Fibroblast of lung (primary cell): ENCODE measurements around the gene LGALSL. TPM values are rescaled to one million over a fixed set of nuclear protein-coding genes. Genes with fewer than 3 reads are reported as not detected.

ENCODE experiments used
- DNase-seq, 2 donors: peaks; one replicate each; pipeline versions ENCODE4 v3.0.0 to v3.0.0-alpha.2; 2010; ENCODE audit warnings: low read depth in 2 of 2
- H2AFZ ChIP-seq: 2 replicates; pipeline ENCODE4 v1.5.1; 2012; ENCODE audit warnings: low read length, control low read depth, inconsistent platforms
- H3K27ac ChIP-seq: 2 replicates; pipeline ENCODE4 v1.5.1; 2011; ENCODE audit warnings: low read length, control low read depth; ENCODE audit not compliant: insufficient read depth
- H3K27me3 ChIP-seq: 2 replicates; pipeline ENCODE4 v1.5.1; 2011; ENCODE audit warnings: mild to moderate bottlenecking, low read length; ENCODE audit not compliant: control insufficient read depth, insufficient read depth
- H3K36me3 ChIP-seq: 2 replicates; pipeline ENCODE4 v1.5.1; 2011; ENCODE audit warnings: low read length; ENCODE audit not compliant: control insufficient read depth, insufficient read depth
- H3K4me1 ChIP-seq: 2 replicates; pipeline ENCODE4 v1.5.1; 2011; ENCODE audit warnings: low read length; ENCODE audit not compliant: control insufficient read depth, insufficient read depth; ENCODE audit errors: extremely low read depth
- H3K4me2 ChIP-seq: 2 replicates; pipeline ENCODE4 v1.5.1; 2011; ENCODE audit warnings: low read length, control low read depth; ENCODE audit not compliant: insufficient read depth; ENCODE audit errors: extremely low read depth
- H3K4me3 ChIP-seq, 4 experiments: fragments of 200-600 bp in 1 of 4; sonication (generic) in 1 of 4; replicated peaks in 1 of 4; 2 replicates each; pipeline ENCODE4 v1.5.1; 2011 to 2016; ENCODE audit warnings: low read length in 4 of 4, low read depth in 3 of 4, mild to moderate bottlenecking in 3 of 4, control low read depth in 2 of 4, inconsistent platforms in 1 of 4, mixed read lengths in 1 of 4; ENCODE audit not compliant: insufficient read depth in 1 of 4; ENCODE audit errors: control extremely low read depth in 1 of 4
- H3K79me2 ChIP-seq: 2 replicates; pipeline ENCODE4 v1.5.1; 2012; ENCODE audit warnings: mild to moderate bottlenecking, low read length, inconsistent platforms; ENCODE audit not compliant: control insufficient read depth, insufficient read depth
- H3K9ac ChIP-seq: 2 replicates; pipeline ENCODE4 v1.5.1; 2011; ENCODE audit warnings: mild to moderate bottlenecking, low read length, control low read depth; ENCODE audit not compliant: insufficient read depth
- H3K9me3 ChIP-seq: 2 replicates; pipeline ENCODE4 v1.5.1; 2012; ENCODE audit warnings: low read depth, low read length; ENCODE audit not compliant: control insufficient read depth, insufficient read depth
- H4K20me1 ChIP-seq: 2 replicates; pipeline ENCODE4 v1.5.1; 2011; ENCODE audit warnings: low read length; ENCODE audit not compliant: control insufficient read depth, insufficient read depth; ENCODE audit errors: extremely low read depth
- CTCF ChIP-seq, 2 donors: IDR thresholded peaks in 1 of 2; conservative IDR thresholded peaks in 1 of 2; 1 replicate in 1 of 2; 2 replicates in 1 of 2; pipeline ENCODE4 v1.5.1; 2011 to 2012; ENCODE audit warnings: low read length in 2 of 2, control low read depth in 1 of 2, inconsistent platforms in 1 of 2, low read depth in 1 of 2, mild to moderate bottlenecking in 1 of 2
- EZH2 ChIP-seq: IDR thresholded peaks from 2 replicates; pipeline ENCODE4 v1.5.1; 2012; ENCODE audit warnings: low read length, control low read depth, mild to moderate bottlenecking; ENCODE audit errors: missing control alignments
- polyA plus RNA-seq, 2 donors: library from polyadenylated mRNA; depleted of rRNA in 1 of 2; stranded (reverse) in 1 of 2; unstranded in 1 of 2; fragments of >200 nt; gene quantifications; 2 replicates each; pipeline ENCODE4 v1.2.1, GENCODE V29; 2011 to 2012; ENCODE audit warnings: missing spikeins in 1 of 2
- total RNA-seq: library from RNA; depleted of rRNA; stranded (reverse); fragments of >200 nt; gene quantifications from 2 replicates; pipeline ENCODE4 v1.2.1, GENCODE V29; 2014

LGALSL gene
- total and polyA plus RNA-seq, 2 donors (not counting 1 experiment from before 2014, with no cell fraction given) = 3.1 to 5.7 TPM

- peaks cover 15% of the 10 kb centered on the region for H3K27me3 ChIP-seq
- no peak overlapping the region for H3K9ac ChIP-seq
- H3K27ac ChIP-seq = no peak overlapping the region
- H4K20me1 ChIP-seq = no peaks in the 10 kb centered on the region
- H2AFZ ChIP-seq = no peak overlapping the region
- H3K79me2 ChIP-seq = no peaks in the 10 kb centered on the region
- no peak for DNase-seq
- no peaks in the 10 kb centered on the region for H3K4me1 ChIP-seq
- no peaks in the 10 kb centered on the region for H3K36me3 ChIP-seq
- no peaks in the 10 kb centered on the region for H3K9me3 ChIP-seq
- no peak overlapping the region for H3K4me3 ChIP-seq
- no peak for TF ChIP-seq EZH2
- TF ChIP-seq CTCF (conservative IDR thresholded peaks at IDR 0.05 in 1 of 2, IDR thresholded peaks at IDR 0.05 in 1 of 2; ENCODE audit: low read depth in 1 of 2, low read length in 2 of 2) = no peak
- H3K4me2 ChIP-seq = no peak overlapping the region
These were observed 14.8 kb upstream of the LGALSL start for GRCh38 chr2:64439194-64439593.

GRCh38 chr2:64440843-64441242 is 13.1 kb upstream of the LGALSL start:
- Histone ChIP-seq H3K4me3 (no peak overlapping the region), H3K4me1 (no peaks in the 10 kb centered on the region), H3K27ac (no peak overlapping the region), H2AFZ (no peak overlapping the region), H3K9ac (no peak overlapping the region), H3K9me3 (no peaks in the 10 kb centered on the region), H3K4me2 (no peak overlapping the region), H4K20me1 (no peaks in the 10 kb centered on the region), H3K27me3 (peaks cover 13% of the 10 kb centered on the region), H3K36me3 (no peaks in the 10 kb centered on the region), H3K79me2 (no peaks in the 10 kb centered on the region)
- TF ChIP-seq CTCF (conservative IDR thresholded peaks at IDR 0.05 in 1 of 2, IDR thresholded peaks at IDR 0.05 in 1 of 2; ENCODE audit: low read depth in 1 of 2, low read length in 2 of 2) = no peak
- no peak for TF ChIP-seq EZH2
- no peak for DNase-seq

GRCh38 chr2:64442277-64442676 is 11.7 kb upstream of the LGALSL start:
- H2AFZ ChIP-seq = no peak overlapping the region
- no peaks in the 10 kb centered on the region for H4K20me1 ChIP-seq
- no peak overlapping the region for H3K4me3 ChIP-seq
- no peak for DNase-seq
- TF ChIP-seq EZH2 = no peak
- no peak for TF ChIP-seq CTCF (conservative IDR thresholded peaks at IDR 0.05 in 1 of 2, IDR thresholded peaks at IDR 0.05 in 1 of 2; ENCODE audit: low read depth in 1 of 2, low read length in 2 of 2)
- H3K36me3 ChIP-seq = no peaks in the 10 kb centered on the region
- no peak overlapping the region for H3K4me2 ChIP-seq
- H3K27me3 ChIP-seq = peaks cover 9% of the 10 kb centered on the region
- H3K27ac ChIP-seq = no peak overlapping the region
- no peak overlapping the region for H3K9ac ChIP-seq
- no peaks in the 10 kb centered on the region for H3K4me1 ChIP-seq
- no peaks in the 10 kb centered on the region for H3K9me3 ChIP-seq
- no peaks in the 10 kb centered on the region for H3K79me2 ChIP-seq
